Type B pancreatic cell (in vitro differentiated cells): ENCODE data around the gene CTSW. TPM values are rescaled to one million over a fixed set of nuclear protein-coding genes. Genes with fewer than 3 reads are reported as not detected.

Source experiments
- DNase-seq: peaks from one replicate; pipeline ENCODE4 v3.0.0; 2021; ENCODE audit warnings: mixed read lengths; ENCODE audit not compliant: unreplicated experiment; ENCODE audit errors: extremely low spot score
- H3K27ac Mint-ChIP-seq: 2 replicates; pipeline ENCODE4 v1.8.0; 2021; ENCODE audit warnings: mild to moderate bottlenecking, mixed read lengths
- H3K27me3 Mint-ChIP-seq: 2 replicates; pipeline ENCODE4 v1.8.0; 2021; ENCODE audit warnings: mixed read lengths
- H3K36me3 Mint-ChIP-seq: 2 replicates; pipeline ENCODE4 v1.8.0; 2021; ENCODE audit warnings: mixed read lengths
- H3K4me1 Mint-ChIP-seq: one replicate; pipeline ENCODE4 v1.8.0; 2021; ENCODE audit warnings: mixed read lengths; ENCODE audit not compliant: unreplicated experiment
- H3K4me3 Mint-ChIP-seq: 2 replicates; pipeline ENCODE4 v1.8.0; 2021; ENCODE audit warnings: mild to moderate bottlenecking, mixed read lengths
- H3K9me3 Mint-ChIP-seq: 2 replicates; pipeline ENCODE4 v1.8.0; 2021; ENCODE audit warnings: mixed read lengths
- CTCF ChIP-seq: fragments of 200-600 bp; sonication (generic); conservative IDR thresholded peaks from 2 replicates; pipeline ENCODE4 v1.5.0; 2021; ENCODE audit warnings: antibody characterized with exemption, mild to moderate bottlenecking
- total RNA-seq: library from RNA; stranded (reverse); gene quantifications from 2 replicates; pipeline ENCODE4 v1.2.1, GENCODE V29; 2021; ENCODE audit warnings: low replicate concordance

CTSW gene
- total RNA-seq, 1 donor from 2014 or later = not detected

DNA sequence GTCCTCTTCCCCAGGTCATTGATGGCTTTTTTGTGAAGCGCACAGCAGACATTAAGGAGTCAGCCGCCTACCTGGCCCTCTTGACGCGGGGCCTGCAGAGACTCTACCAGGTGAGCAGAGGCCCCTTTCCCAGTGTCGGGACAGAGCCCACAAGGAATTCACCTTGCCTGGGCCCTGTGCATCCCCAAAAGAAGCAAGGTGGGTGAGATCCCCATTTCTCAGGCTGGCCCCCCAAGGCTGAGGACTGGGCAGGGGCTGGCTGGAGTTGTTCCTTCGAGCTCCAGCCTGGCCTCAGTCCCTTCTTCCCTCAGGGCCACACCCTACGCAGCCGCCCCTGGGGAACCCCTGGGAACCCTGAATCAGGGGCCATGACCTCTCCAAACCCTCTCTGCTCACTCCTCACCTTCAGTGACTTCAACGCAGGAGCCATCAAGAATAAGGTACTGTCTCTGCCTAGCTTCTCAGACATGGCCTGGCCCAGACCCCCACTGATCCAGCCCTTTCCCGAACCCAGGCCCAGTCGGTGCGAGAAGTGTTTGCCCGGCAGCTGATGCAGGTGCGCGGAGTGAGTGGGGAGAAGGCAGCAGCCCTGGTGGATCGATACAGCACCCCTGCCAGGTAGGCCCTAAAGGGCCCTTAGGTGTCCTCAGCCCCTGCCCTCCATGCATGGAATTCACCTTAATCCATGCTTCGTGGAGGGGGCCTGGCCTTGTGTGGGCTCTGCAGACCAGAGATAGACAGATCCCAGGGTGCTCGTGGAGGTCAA lies 14.7 kb upstream of the CTSW start:
- Mint-ChIP-seq H3K27me3 (no peaks in the 10 kb centered on the region), H3K9me3 (no peaks in the 10 kb centered on the region), H3K36me3 (peaks cover 4% of the 10 kb centered on the region), H3K4me1 (peaks cover 21% of the 10 kb centered on the region), H3K27ac (no peak overlapping the region), H3K4me3 (no peak overlapping the region)
- no peak for DNase-seq
- TF ChIP-seq CTCF = no peak

- H3K36me3 Mint-ChIP-seq = peaks cover 4% of the 10 kb centered on the region
- DNase-seq = no peak
- no peaks in the 10 kb centered on the region for H3K27me3 Mint-ChIP-seq
- TF ChIP-seq CTCF = no peak
- peaks cover 21% of the 10 kb centered on the region for H3K4me1 Mint-ChIP-seq
- no peak overlapping the region for H3K27ac Mint-ChIP-seq
- H3K9me3 Mint-ChIP-seq = no peaks in the 10 kb centered on the region
- no peak overlapping the region for H3K4me3 Mint-ChIP-seq
Observed at GRCh38 chr11:65865550-65866172, 14.0 kb upstream of the CTSW start.

DNA sequence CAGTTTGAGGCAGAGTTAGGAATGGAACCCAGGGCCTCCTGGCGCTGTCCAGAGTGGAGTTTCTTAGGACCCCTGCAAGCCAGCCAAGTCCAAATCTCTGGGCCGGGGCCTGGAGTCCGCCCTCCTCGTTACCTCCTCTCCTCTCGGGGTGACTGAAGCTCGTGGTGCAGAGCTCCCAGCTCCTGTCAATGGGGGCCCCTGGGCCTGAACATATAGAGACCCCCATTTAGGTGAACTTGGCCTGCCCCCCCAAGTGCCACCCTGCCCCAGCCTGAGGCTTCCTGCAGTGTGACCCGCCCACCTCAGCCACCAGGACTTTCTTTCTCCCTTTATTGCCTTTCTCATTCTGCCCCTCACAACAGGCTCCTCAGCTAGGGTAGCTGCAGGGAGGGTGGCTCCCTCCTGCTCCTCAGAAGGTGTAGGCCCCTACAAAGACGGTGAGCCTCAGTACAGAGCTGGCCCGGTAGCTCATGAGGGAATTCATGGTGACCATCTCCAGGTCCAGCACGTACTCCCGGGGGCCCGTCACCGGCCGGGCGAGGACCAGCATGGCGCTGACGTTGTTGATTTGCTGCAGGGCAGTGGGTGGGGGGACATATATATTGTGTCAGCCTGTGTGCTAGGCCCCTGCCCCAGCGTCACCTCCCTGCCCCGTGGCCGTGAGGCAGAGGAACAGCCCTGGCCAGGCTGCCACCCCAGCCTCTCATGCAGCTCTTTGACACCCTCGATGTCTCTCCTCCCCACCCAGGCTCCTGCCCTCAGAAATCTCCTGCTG lies 12.9 kb upstream of the CTSW start:
- Mint-ChIP-seq H3K27me3 (no peaks in the 10 kb centered on the region), H3K9me3 (no peaks in the 10 kb centered on the region), H3K27ac (peak overlapping the region; percentile 37), H3K36me3 (peaks cover 4% of the 10 kb centered on the region), H3K4me1 (peaks cover 14% of the 10 kb centered on the region), H3K4me3 (peak overlapping the region; percentile 79)
- no peak for TF ChIP-seq CTCF
- no peak for DNase-seq

GRCh38 chr11:65867284-65868071 lies 12.2 kb upstream of the CTSW start:
- DNase-seq = no peak
- peaks cover 13% of the 10 kb centered on the region for H3K4me1 Mint-ChIP-seq
- H3K9me3 Mint-ChIP-seq = no peaks in the 10 kb centered on the region
- TF ChIP-seq CTCF = no peak
- peak overlapping the region; percentile 79 for H3K4me3 Mint-ChIP-seq
- H3K27me3 Mint-ChIP-seq = no peaks in the 10 kb centered on the region
- H3K36me3 Mint-ChIP-seq = peaks cover 4% of the 10 kb centered on the region
- H3K27ac Mint-ChIP-seq = peak overlapping the region; percentile 37

GRCh38 chr11:65868076-65868667 lies 11.5 kb upstream of the CTSW start:
- H3K27me3 Mint-ChIP-seq = peaks cover 3% of the 10 kb centered on the region
- H3K36me3 Mint-ChIP-seq = no peaks in the 10 kb centered on the region
- peaks cover 11% of the 10 kb centered on the region for H3K4me1 Mint-ChIP-seq
- H3K4me3 Mint-ChIP-seq = peak overlapping the region; percentile 79
- DNase-seq = no peak
- H3K27ac Mint-ChIP-seq = peak overlapping the region; percentile 37
- TF ChIP-seq CTCF = no peak
- no peaks in the 10 kb centered on the region for H3K9me3 Mint-ChIP-seq
